ENCODE measurements around the gene ACOX1. TPM values are rescaled to one million over a fixed set of nuclear protein-coding genes. Genes with fewer than 3 reads are reported as not detected.

ACOX1 gene
- total and polyA plus RNA-seq, 2 of the 13 experiments (the other 11 are each of a cell fraction or from before 2014, with no cell fraction given), result 86.4 to 120 TPM

- no peak; the same call in 1 of the 2 replicates for TF ChIP-seq NR2F2 (IDR thresholded peaks at IDR 0.05; ENCODE audit: borderline replicate concordance, low read depth)
- no peak for TF ChIP-seq GTF2F1 (IDR thresholded peaks at IDR 0.05; ENCODE audit: low read length)
- peak; percentile 84 for TF ChIP-seq SP5 (CRISPR knock-in tag; IDR thresholded peaks at IDR 0.05; ENCODE audit: borderline replicate concordance, low read depth)
- TF ChIP-seq ZNF549 (CRISPR knock-in tag; IDR thresholded peaks at IDR 0.05), result no peak
- peak; percentile 55 for TF ChIP-seq DR1 (CRISPR knock-in tag; IDR thresholded peaks at IDR 0.05)
- TF ChIP-seq ZNF34 (CRISPR knock-in tag; IDR thresholded peaks at IDR 0.05; ENCODE audit: borderline replicate concordance), result no peak
- TF ChIP-seq ZNF30 (CRISPR knock-in tag; IDR thresholded peaks at IDR 0.05), result no peak
- no peak for TF ChIP-seq ZFP36 (IDR thresholded peaks at IDR 0.05; ENCODE audit: borderline replicate concordance, low read depth, low read length, partially characterized antibody)
- no peak for TF ChIP-seq NCOA1 (CRISPR knock-in tag; IDR thresholded peaks at IDR 0.05)
- TF ChIP-seq ZNF296 (CRISPR knock-in tag; conservative IDR thresholded peaks at IDR 0.05), result 0 out of 2 replicates have a peak, but pooled peaks have one; percentile 11
- peak; percentile 53 for TF ChIP-seq HDAC2 (CRISPR knock-in tag; IDR thresholded peaks at IDR 0.05)
- TF ChIP-seq ZFP41 (CRISPR knock-in tag; IDR thresholded peaks at IDR 0.05; ENCODE audit: borderline replicate concordance), result 0 out of 2 replicates have a peak, but pooled peaks have one; percentile 39
- no peak for TF ChIP-seq ZNF672 (CRISPR knock-in tag; IDR thresholded peaks at IDR 0.05)
- TF ChIP-seq ERF (CRISPR knock-in tag; IDR thresholded peaks at IDR 0.05), result no peak; the same call in 1 of the 2 replicates
- TF ChIP-seq GPBP1L1 (CRISPR knock-in tag; IDR thresholded peaks at IDR 0.05), result no peak
- no peak for TF ChIP-seq ZBTB10 (CRISPR knock-in tag; IDR thresholded peaks at IDR 0.05; ENCODE audit: borderline replicate concordance)
- TF ChIP-seq KDM1A (CRISPR knock-in tag; IDR thresholded peaks at IDR 0.05), result no peak
- no peak; the same call in none of the 2 replicates for TF ChIP-seq ZNF263 (CRISPR knock-in tag; IDR thresholded peaks at IDR 0.05)
- 0 out of 2 replicates have a peak, but pooled peaks have one; percentile 52 for TF ChIP-seq ZNF414 (CRISPR knock-in tag; IDR thresholded peaks at IDR 0.05)
- TF ChIP-seq SAP130 (CRISPR knock-in tag; IDR thresholded peaks at IDR 0.05; ENCODE audit: low read depth), result peak; percentile 88
- no peak for TF ChIP-seq PHF20 (CRISPR knock-in tag; IDR thresholded peaks at IDR 0.05)
- TF ChIP-seq PHF8 (CRISPR knock-in tag; IDR thresholded peaks at IDR 0.05), result peak; percentile 76; the same call in 1 of the 2 replicates
- TF ChIP-seq ZMAT5 (CRISPR knock-in tag; IDR thresholded peaks at IDR 0.05; ENCODE audit: borderline replicate concordance, low read depth), result no peak
- TF ChIP-seq ZIK1 (CRISPR knock-in tag; IDR thresholded peaks at IDR 0.05; ENCODE audit: borderline replicate concordance, low read depth), result no peak
- peak; percentile 70; the same call in 1 of the 2 replicates for TF ChIP-seq REL (CRISPR knock-in tag; conservative IDR thresholded peaks at IDR 0.05)
- no peak for TF ChIP-seq CHD4 (IDR thresholded peaks at IDR 0.05; ENCODE audit: borderline replicate concordance, low read length)
- no peak for TF ChIP-seq ZNF883 (CRISPR knock-in tag; IDR thresholded peaks at IDR 0.05; ENCODE audit: not compliant biosample characterization)
- no peak for TF ChIP-seq ELF1 (CRISPR knock-in tag; IDR thresholded peaks at IDR 0.05)
Measured at GRCh38 chr17:76027159-76027839, 48.3 kb upstream of the ACOX1 start, which contains the start of gene EVPL (continued).
